Fibroblast of villous mesenchyme (primary cell): ENCODE measurements around the gene PRND. TPM values are rescaled to one million over a fixed set of nuclear protein-coding genes. Genes with fewer than 3 reads are reported as not detected.
A peak's percentile ranks its signal among the peaks of the same experiment; 100 is the strongest.

Experiments
- DNase-seq: peaks from one replicate; pipeline ENCODE4 v3.0.0-alpha.2; 2010; ENCODE audit warnings: low read depth
- H3K4me3 ChIP-seq: 2 replicates; pipeline ENCODE4 v1.5.1; 2011; ENCODE audit warnings: low read depth, mild to moderate bottlenecking, low read length
- CTCF ChIP-seq: IDR thresholded peaks from 2 replicates; pipeline ENCODE4 v1.5.1; 2012; ENCODE audit warnings: low read depth, mild to moderate bottlenecking, low read length; ENCODE audit not compliant: insufficient read depth
- total RNA-seq: library from RNA; depleted of rRNA; stranded (reverse); fragments of >200 nt; gene quantifications from 2 replicates; pipeline ENCODE4 v1.2.3, GENCODE V29; 2012

Gene PRND
- total RNA-seq, 1 donor, result not detected

GRCh38 chr20:4682682-4683081 is 39.0 kb upstream of the PRND start:
- no peak overlapping the region for H3K4me3 ChIP-seq
- no peak for DNase-seq
- TF ChIP-seq CTCF, result no peak

GRCh38 chr20:4683261-4683660 is 38.4 kb upstream of the PRND start:
- H3K4me3 ChIP-seq, result no peak overlapping the region
- no peak for TF ChIP-seq CTCF
- DNase-seq, result no peak

GRCh38 chr20:4684837-4685413 is 36.8 kb upstream of the PRND start:
- DNase-seq, result peak; percentile 90
- TF ChIP-seq CTCF, result peak; percentile 20
- no peak overlapping the region for H3K4me3 ChIP-seq

- H3K4me3 ChIP-seq, result peak overlapping the region; percentile 69
- TF ChIP-seq CTCF, result no peak
- DNase-seq, result no peak
Observed at GRCh38 chr20:4685923-4686221, 35.8 kb upstream of the PRND start.

GRCh38 chr20:4688305-4688704 is 33.4 kb upstream of the PRND start:
- no peak for TF ChIP-seq CTCF
- DNase-seq, result no peak
- H3K4me3 ChIP-seq, result no peak overlapping the region

GRCh38 chr20:4689220-4689619 is 32.5 kb upstream of the PRND start:
- no peak for DNase-seq
- no peak for TF ChIP-seq CTCF

GRCh38 chr20:4691753-4692152 is 30.0 kb upstream of the PRND start:
- H3K4me3 ChIP-seq, result no peak overlapping the region
- no peak for TF ChIP-seq CTCF
- DNase-seq, result no peak

More at GRCh38 chr20:4689220-4689619, 32.5 kb upstream of the PRND start:
- H3K4me3 ChIP-seq, result no peak overlapping the region
